Smooth muscle cell (in vitro differentiated cells): Measurements from ENCODE around the gene MAPT. TPM values are rescaled to one million over a fixed set of nuclear protein-coding genes. Genes with fewer than 3 reads are reported as not detected.

Experiments used
- DNase-seq: peaks from one replicate; lab custom pipeline; 2025; ENCODE audit not compliant: unreplicated experiment; lab: John Stamatoyannopoulos, UW
- H2AFZ ChIP-seq: fragments of 200-600 bp; sonication (generic); 2 replicates; pipeline ENCODE4 v1.6.0; 2016; ENCODE audit warnings: antibody characterized with exemption, low read depth, mild to moderate bottlenecking
- H3F3A ChIP-seq: fragments of 200-600 bp; sonication (generic); 2 replicates; pipeline ENCODE4 v1.6.0; 2017; ENCODE audit warnings: antibody characterized with exemption, low read depth
- H3K27ac ChIP-seq: fragments of 200-600 bp; sonication (generic); 2 replicates; pipeline ENCODE4 v1.5.1; 2016; ENCODE audit warnings: low read depth, mild to moderate bottlenecking
- H3K27me3 ChIP-seq: fragments of 200-600 bp; sonication (generic); 2 replicates; pipeline ENCODE4 v1.6.1; 2016; ENCODE audit warnings: low read depth, mild to moderate bottlenecking
- H3K36me3 ChIP-seq: fragments of 200-600 bp; sonication (generic); 2 replicates; pipeline ENCODE4 v1.5.1; 2016; ENCODE audit warnings: low read depth
- H3K4me1 ChIP-seq: fragments of 200-600 bp; sonication (generic); 2 replicates; pipeline ENCODE4 v1.5.1; 2016; ENCODE audit warnings: low read depth
- H3K4me2 ChIP-seq: fragments of 200-600 bp; sonication (generic); 2 replicates; pipeline ENCODE4 v1.6.0; 2016; ENCODE audit warnings: mild to moderate bottlenecking
- H3K4me3 ChIP-seq: fragments of 200-600 bp; sonication (generic); 2 replicates; pipeline ENCODE4 v1.5.1; 2016; ENCODE audit warnings: mild to moderate bottlenecking
- H3K79me2 ChIP-seq: fragments of 200-600 bp; sonication (generic); 2 replicates; pipeline ENCODE4 v1.6.0; 2016; ENCODE audit warnings: low read depth, mild to moderate bottlenecking
- H3K9ac ChIP-seq: fragments of 200-600 bp; sonication (generic); 2 replicates; pipeline ENCODE4 v1.6.0; 2016; ENCODE audit warnings: low read depth
- H3K9me3 ChIP-seq: fragments of 200-600 bp; sonication (generic); replicated peaks from 2 replicates; pipeline ENCODE4 v1.5.1; 2016; ENCODE audit warnings: low read depth
- H4K20me1 ChIP-seq: fragments of 200-600 bp; sonication (generic); 2 replicates; pipeline ENCODE4 v1.6.0; 2016; ENCODE audit warnings: low read depth
- WGBS: methylation state at CpG from one replicate; pipeline ENCODE4 v1.1.7; 2016; ENCODE audit warnings: low lambda C conversion rate; 5-methylcytosine and 5-hydroxymethylcytosine counted together
- polyA plus RNA-seq: library from polyadenylated mRNA; unstranded; fragments of >200 nt; fragmentation: Nextera tagmentation; extraction: Ambion mirVana; gene quantifications from 2 replicates; pipeline ENCODE4 v1.2.1, GENCODE V29; 2016
- total RNA-seq: library from RNA; depleted of rRNA; stranded (reverse); fragments of >200 nt; gene quantifications from 2 replicates; pipeline ENCODE4 v1.2.3, GENCODE V29; 2014
- TF ChIP-seq, protein P1 (sequence below): fragments of 200-600 bp; sonication (generic); IDR thresholded peaks from 2 replicates; pipeline ENCODE4 v1.5.1; 2017; ENCODE audit warnings: borderline replicate concordance, mild to moderate bottlenecking, antibody characterized with exemption; ENCODE audit not compliant: insufficient read depth, poor library complexity, severe bottlenecking

Gene MAPT
- total and polyA plus RNA-seq, 2 experiments from 2014 or later: 0.49 to 1.7 TPM

DNA sequence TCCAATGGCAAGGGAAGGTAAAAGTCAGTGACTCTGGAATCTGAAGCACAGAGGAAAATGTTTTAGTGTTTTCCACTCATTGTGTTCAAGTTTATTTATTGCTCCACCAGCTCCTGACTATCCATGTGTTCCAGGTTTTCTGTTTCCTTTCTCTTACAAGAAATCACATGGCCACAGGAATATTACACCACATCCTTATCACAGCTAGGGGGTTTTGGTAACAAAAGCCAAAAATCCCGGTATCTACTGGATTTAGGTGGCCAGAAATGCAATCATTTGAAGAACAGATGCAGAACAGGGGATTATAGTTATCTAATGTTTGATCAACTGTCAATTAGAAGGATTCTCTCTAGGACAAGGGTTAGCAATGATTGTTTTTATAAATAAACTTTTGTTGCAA lies 152.6 kb downstream of the MAPT start:
- H2AFZ ChIP-seq: no peak overlapping the region
- no peak overlapping the region for H3K4me3 ChIP-seq
- no peak for DNase-seq
- TF ChIP-seq, protein P1, sequence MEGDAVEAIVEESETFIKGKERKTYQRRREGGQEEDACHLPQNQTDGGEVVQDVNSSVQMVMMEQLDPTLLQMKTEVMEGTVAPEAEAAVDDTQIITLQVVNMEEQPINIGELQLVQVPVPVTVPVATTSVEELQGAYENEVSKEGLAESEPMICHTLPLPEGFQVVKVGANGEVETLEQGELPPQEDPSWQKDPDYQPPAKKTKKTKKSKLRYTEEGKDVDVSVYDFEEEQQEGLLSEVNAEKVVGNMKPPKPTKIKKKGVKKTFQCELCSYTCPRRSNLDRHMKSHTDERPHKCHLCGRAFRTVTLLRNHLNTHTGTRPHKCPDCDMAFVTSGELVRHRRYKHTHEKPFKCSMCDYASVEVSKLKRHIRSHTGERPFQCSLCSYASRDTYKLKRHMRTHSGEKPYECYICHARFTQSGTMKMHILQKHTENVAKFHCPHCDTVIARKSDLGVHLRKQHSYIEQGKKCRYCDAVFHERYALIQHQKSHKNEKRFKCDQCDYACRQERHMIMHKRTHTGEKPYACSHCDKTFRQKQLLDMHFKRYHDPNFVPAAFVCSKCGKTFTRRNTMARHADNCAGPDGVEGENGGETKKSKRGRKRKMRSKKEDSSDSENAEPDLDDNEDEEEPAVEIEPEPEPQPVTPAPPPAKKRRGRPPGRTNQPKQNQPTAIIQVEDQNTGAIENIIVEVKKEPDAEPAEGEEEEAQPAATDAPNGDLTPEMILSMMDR: no peak
- H3F3A ChIP-seq: peaks cover 7% of the 10 kb centered on the region
- no peak overlapping the region for H3K27ac ChIP-seq
- H3K4me2 ChIP-seq: no peak overlapping the region
- WGBS: 83% methylated on average over 1 of the region's 1 CpG
- peaks cover 37% of the 10 kb centered on the region for H3K79me2 ChIP-seq
- H3K27me3 ChIP-seq: no peaks in the 10 kb centered on the region
- H3K9me3 ChIP-seq: no peaks in the 10 kb centered on the region
- H3K9ac ChIP-seq: no peak overlapping the region
- peaks cover 73% of the 10 kb centered on the region for H4K20me1 ChIP-seq
- H3K36me3 ChIP-seq: peaks cover 19% of the 10 kb centered on the region
- H3K4me1 ChIP-seq: no peaks in the 10 kb centered on the region

DNA sequence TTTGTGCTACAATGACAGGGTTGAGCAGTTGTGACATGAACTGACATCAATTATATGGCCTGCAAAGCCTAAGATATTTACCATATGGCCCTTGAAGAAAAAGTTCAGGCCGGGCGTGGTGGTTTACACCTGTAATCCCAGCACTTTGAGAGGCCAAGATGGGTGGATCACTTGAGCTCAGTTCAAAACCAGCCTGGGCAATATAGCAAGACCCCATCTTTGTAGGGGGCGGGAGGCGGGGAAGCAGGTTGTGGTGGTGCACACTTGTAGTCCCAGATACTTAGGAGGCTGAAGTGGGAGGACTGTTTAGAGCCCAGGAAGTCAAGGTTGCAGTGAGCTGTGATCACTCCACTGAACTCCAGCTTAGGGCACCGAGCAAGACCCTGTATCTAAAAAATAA lies 153.0 kb downstream of the MAPT start:
- no peak overlapping the region for H3K4me3 ChIP-seq
- TF ChIP-seq, protein P1: no peak
- WGBS: 97% methylated on average over 5 of the region's 5 CpGs
- no peaks in the 10 kb centered on the region for H3K27me3 ChIP-seq
- H4K20me1 ChIP-seq: peaks cover 75% of the 10 kb centered on the region
- no peaks in the 10 kb centered on the region for H3K4me1 ChIP-seq
- no peak for DNase-seq
- H3K9ac ChIP-seq: no peak overlapping the region
- no peaks in the 10 kb centered on the region for H3K9me3 ChIP-seq
- no peak overlapping the region for H2AFZ ChIP-seq
- peaks cover 40% of the 10 kb centered on the region for H3K79me2 ChIP-seq
- peaks cover 7% of the 10 kb centered on the region for H3F3A ChIP-seq
- H3K4me2 ChIP-seq: no peak overlapping the region
- peaks cover 15% of the 10 kb centered on the region for H3K36me3 ChIP-seq
- H3K27ac ChIP-seq: no peak overlapping the region

DNA sequence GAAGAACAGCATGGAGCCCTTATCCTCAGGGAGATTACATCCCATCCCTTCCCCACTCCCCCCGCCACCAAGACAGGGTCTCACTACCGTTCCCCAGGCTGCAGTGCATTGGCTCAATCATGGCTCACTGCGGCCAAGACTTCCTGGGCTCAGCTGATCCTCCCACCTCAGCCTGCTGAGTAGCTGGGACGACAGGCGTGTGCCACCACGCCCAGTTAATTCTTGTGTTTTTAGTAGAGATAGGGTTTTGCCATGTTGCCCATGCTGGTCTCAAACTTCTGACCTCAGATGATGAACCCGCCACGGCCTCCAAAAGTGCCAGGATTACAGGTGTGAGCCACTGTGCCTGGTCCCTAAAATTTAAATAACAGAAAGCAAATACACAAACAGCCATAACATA lies 153.5 kb downstream of the MAPT start:
- Histone ChIP-seq H3K36me3 (peaks cover 15% of the 10 kb centered on the region), H3K79me2 (peaks cover 36% of the 10 kb centered on the region), H3K9ac (no peak overlapping the region), H2AFZ (no peak overlapping the region), H3K4me3 (no peak overlapping the region), H3K9me3 (no peaks in the 10 kb centered on the region), H3F3A (peaks cover 7% of the 10 kb centered on the region), H4K20me1 (peaks cover 75% of the 10 kb centered on the region), H3K4me2 (no peak overlapping the region), H3K4me1 (no peaks in the 10 kb centered on the region), H3K27me3 (no peaks in the 10 kb centered on the region), H3K27ac (no peak overlapping the region)
- TF ChIP-seq, protein P1: no peak
- whole genome bisulfite sequencing: 97% methylated on average over 8 of the region's 8 CpGs
- DNase-seq: no peak

DNA sequence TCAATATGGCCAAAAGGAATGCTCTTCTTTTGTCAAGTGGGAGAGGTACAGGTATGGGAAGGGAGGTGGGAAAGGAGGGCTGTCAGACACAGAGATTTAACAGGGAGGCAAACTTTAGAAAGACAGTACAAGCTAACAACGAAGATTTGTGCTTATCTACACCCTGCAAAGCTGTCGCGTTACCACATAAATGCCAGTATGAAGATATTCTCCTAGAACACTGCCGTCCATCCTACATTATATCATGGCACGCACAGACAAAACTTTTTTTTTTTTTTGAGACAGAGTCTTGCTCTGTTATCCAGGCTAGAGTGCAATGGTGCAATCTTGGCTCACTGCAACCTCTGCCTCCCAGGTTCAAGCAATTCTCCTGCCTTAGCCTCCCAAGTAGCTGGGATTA lies 155.3 kb downstream of the MAPT start:
- no peaks in the 10 kb centered on the region for H3K9me3 ChIP-seq
- no peak overlapping the region for H2AFZ ChIP-seq
- H4K20me1 ChIP-seq: peaks cover 66% of the 10 kb centered on the region
- peaks cover 7% of the 10 kb centered on the region for H3F3A ChIP-seq
- no peaks in the 10 kb centered on the region for H3K27me3 ChIP-seq
- H3K36me3 ChIP-seq: peaks cover 15% of the 10 kb centered on the region
- H3K79me2 ChIP-seq: peaks cover 40% of the 10 kb centered on the region
- H3K9ac ChIP-seq: no peak overlapping the region
- TF ChIP-seq, protein P1: no peak
- no peaks in the 10 kb centered on the region for H3K4me1 ChIP-seq
- H3K4me3 ChIP-seq: no peak overlapping the region
- H3K27ac ChIP-seq: no peak overlapping the region
- DNase-seq: no peak
- no peak overlapping the region for H3K4me2 ChIP-seq
- WGBS: 93% methylated on average over 5 of the region's 5 CpGs
